ENCODE measurements around the gene RANBP3. TPM values are rescaled to one million over a fixed set of nuclear protein-coding genes. Genes with fewer than 3 reads are reported as not detected.

The RANBP3 gene
- total RNA-seq, 1 donor from 2014 or later, result 70.8 TPM

DNA sequence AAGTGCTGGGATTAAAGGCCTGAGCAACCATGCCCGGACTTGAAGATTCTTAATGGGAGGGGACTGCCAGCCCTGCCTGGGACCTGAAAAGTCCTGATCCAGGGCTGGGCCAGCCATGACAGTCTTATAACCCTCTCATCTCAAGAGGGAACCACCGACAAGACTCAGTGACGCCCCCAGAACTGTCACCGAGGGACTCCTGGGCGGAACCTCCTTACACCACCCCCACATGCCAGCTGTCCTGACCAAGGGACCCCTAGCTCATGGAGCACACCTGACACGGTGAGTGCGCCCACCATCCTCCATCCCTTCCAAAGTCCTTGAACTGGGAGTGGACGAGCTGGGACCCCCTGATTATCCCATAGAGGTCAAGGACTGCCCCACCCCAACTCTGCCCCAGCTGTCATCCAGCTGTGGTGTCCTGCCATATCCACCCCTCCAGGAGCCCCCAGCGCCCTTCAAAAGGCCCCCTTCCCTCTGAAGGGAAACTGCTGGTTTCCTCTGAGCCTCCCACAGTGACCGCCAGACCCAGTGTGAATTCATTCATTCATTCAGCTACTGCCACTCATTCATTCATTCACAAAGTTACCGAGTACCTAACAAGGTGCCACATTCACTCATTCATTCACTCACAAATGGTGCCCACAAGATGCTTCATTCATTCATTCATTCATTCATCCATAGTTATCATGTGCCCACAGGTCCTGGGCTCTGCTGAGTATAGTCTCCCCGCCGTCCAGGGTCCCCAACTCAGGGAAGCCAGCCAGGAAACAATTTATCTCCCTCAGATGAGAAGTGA lies 78.0 kb downstream of the RANBP3 start:
- H3K27me3 ChIP-seq (ENCODE audit: low read depth), result no peaks in the 10 kb centered on the region
- intact Hi-C loops (cut with DNase I), result no loop called here
- no peak overlapping the region for H3K27ac ChIP-seq
- H3K9me3 ChIP-seq, result no peaks in the 10 kb centered on the region
- H3K36me3 ChIP-seq, result peaks cover 35% of the 10 kb centered on the region
- DNase-seq (no peak), ATAC-seq (no peak)
- no peak overlapping the region for H3K4me3 ChIP-seq
- TF ChIP-seq, protein P1, sequence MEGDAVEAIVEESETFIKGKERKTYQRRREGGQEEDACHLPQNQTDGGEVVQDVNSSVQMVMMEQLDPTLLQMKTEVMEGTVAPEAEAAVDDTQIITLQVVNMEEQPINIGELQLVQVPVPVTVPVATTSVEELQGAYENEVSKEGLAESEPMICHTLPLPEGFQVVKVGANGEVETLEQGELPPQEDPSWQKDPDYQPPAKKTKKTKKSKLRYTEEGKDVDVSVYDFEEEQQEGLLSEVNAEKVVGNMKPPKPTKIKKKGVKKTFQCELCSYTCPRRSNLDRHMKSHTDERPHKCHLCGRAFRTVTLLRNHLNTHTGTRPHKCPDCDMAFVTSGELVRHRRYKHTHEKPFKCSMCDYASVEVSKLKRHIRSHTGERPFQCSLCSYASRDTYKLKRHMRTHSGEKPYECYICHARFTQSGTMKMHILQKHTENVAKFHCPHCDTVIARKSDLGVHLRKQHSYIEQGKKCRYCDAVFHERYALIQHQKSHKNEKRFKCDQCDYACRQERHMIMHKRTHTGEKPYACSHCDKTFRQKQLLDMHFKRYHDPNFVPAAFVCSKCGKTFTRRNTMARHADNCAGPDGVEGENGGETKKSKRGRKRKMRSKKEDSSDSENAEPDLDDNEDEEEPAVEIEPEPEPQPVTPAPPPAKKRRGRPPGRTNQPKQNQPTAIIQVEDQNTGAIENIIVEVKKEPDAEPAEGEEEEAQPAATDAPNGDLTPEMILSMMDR (IDR thresholded peaks at IDR 0.05), result no peak
- peaks cover 12% of the 10 kb centered on the region for H3K4me1 ChIP-seq

DNA sequence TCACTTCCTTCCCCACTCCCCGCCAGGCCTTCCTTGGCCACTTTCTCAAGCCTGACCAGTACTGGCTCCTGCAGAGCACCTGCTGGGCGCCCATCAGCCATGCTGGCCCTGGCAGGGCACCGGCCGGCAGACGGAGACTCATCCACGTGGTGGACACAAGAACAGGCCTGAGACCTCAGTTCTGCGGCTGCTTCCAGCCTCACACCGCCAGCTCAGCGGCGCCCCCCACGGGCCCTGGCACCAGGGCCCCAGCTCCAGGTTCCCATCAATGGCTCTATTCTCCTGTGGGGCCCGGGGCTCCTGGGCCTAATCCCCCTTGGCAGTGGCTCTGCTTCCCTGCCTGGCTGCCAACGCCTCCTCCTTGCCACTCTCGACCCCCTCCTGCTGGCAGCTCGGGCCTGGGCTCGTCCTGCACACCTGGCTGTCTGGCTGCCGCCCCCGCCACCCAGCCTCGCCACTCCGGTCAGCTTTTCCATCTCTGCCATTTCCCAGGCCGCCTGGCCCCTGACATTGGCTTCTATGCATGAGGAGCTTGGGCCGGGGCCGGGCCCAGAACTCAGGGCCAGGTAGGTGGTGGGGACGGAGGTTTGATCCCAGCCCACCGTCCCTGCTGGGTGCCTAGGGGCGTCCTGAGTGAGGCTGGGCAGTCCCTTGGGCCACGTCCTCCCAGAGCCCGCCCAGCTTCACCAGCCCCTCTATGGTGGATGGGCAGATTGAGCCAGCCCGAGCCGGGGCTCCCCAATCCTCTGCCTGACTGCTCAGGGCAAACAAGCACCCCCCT lies 80.6 kb downstream of the RANBP3 start:
- intact Hi-C loops (cut with DNase I), result no loop called here
- Histone ChIP-seq H3K4me1 (peaks cover 5% of the 10 kb centered on the region), H3K27ac (no peak overlapping the region), H3K4me3 (no peak overlapping the region), H3K27me3 (ENCODE audit: low read depth) (peaks cover 2% of the 10 kb centered on the region), H3K9me3 (no peaks in the 10 kb centered on the region), H3K36me3 (peaks cover 40% of the 10 kb centered on the region)
- DNase-seq (no peak), ATAC-seq (no peak)
- TF ChIP-seq, protein P1 (IDR thresholded peaks at IDR 0.05), result no peak

DNA sequence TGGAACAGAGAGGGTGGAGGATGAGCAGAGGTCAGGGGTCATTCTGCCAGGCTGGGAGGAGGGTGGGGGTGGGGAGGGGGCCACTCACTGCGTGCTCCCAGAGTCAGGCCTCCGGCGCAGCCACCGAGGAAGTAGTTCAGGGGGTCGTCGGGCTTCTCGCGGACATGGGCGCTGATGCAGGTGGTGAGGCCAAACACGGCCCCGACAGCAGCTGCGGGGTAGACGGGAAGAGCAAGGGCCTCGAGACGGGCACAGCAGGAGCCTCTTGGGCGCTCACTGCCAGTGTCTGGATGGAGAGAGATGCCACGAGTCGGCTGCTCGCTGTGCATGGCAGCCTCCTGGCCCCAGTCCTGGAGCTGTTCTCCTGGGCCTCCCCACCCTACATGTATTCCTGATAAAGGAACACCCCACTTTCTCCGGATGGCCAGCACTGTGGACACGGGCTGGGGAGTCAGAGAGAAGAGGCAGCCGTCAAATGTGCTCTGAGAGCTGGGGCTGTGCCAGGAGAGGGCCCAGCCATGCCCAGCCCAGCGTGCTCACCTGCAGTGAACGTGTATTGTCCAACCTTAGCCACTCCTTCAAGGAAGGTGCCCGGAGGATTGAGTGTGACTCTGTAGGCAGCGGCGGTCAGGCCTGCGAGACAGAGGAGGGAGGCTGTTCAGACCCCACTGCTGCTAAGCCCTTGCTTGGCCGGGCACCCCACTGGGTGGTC lies 81.4 kb downstream of the RANBP3 start:
- Histone ChIP-seq H3K4me3 (no peak overlapping the region), H3K4me1 (no peaks in the 10 kb centered on the region), H3K36me3 (peaks cover 40% of the 10 kb centered on the region), H3K9me3 (no peaks in the 10 kb centered on the region), H3K27me3 (ENCODE audit: low read depth) (peaks cover 10% of the 10 kb centered on the region), H3K27ac (no peak overlapping the region)
- TF ChIP-seq, protein P1 (IDR thresholded peaks at IDR 0.05), result no peak
- DNase-seq (no peak), ATAC-seq (no peak)
- intact Hi-C loops (cut with DNase I), result no loop called here

DNA sequence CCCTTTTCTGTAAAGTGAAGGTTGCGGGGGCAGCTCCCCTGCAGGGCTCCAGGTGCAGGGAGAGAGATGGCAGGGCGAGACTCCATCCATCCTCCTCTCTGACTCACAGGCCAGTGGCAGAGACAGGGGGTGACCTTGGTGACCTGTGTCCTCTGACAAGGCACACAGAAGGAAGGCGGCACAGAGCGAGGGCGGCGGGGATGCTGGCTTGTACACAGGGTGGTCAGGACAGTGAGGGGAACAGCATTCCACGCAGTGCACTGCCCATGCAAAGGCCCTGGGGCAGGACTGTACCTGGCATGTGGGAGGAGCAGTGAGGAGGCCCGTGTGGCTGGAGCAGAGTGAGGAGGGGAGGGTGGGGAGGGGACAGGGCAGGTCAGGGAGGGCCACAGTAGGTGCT lies 82.0 kb downstream of the RANBP3 start:
- H3K27me3 ChIP-seq (ENCODE audit: low read depth), result peaks cover 14% of the 10 kb centered on the region
- H3K4me3 ChIP-seq, result no peak overlapping the region
- no peak for DNase-seq
- intact Hi-C loops (cut with DNase I), result no loop called here
- ATAC-seq, result no peak
- H3K9me3 ChIP-seq, result no peaks in the 10 kb centered on the region
- H3K36me3 ChIP-seq, result peaks cover 35% of the 10 kb centered on the region
- TF ChIP-seq, protein P1 (IDR thresholded peaks at IDR 0.05), result no peak
- no peak overlapping the region for H3K27ac ChIP-seq
- H3K4me1 ChIP-seq, result no peaks in the 10 kb centered on the region

DNA sequence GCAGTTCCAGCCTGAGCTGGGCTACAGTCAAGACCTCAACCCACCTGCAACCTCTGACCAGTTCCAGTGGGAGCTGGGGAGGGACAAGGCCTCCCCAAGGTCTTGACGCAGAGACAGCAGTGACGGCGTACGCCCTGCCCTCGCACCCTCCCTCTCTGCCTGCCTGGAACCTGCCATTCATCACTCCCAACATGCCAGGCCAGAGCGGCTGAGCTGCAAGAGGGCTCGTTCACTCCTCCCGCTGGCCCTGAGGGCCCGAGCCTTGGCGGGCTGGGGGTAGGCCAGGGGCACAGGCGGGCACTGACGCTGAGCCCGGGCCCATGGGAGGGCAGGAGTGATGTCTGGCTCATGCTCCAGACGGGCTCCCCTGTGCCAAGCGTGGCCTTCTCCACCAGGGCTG lies 82.5 kb downstream of the RANBP3 start:
- intact Hi-C loops (cut with DNase I), result no loop called here
- TF ChIP-seq, protein P1 (IDR thresholded peaks at IDR 0.05), result no peak
- Histone ChIP-seq H3K4me1 (no peaks in the 10 kb centered on the region), H3K27ac (no peak overlapping the region), H3K36me3 (peaks cover 32% of the 10 kb centered on the region), H3K9me3 (no peaks in the 10 kb centered on the region), H3K4me3 (no peak overlapping the region), H3K27me3 (ENCODE audit: low read depth) (peaks cover 14% of the 10 kb centered on the region)
- ATAC-seq, result no peak
- no peak for DNase-seq

All from lower lobe of right lung (tissue), 2 donors.